Stimulated activated CD4-positive, alpha-beta T cell treated with anti-CD3 and anti-CD28 coated beads, Interleukin-2, amount 100 ng/mL, for 4 hours (primary cell): ENCODE measurements around the gene LYRM1.
A peak's percentile ranks its signal among the peaks of the same experiment; 100 is the strongest.
"Not testable (repeated sequence)": the region's sequence is repeated elsewhere in the genome, so short reads cannot be mapped to it uniquely, and the experiment has no call there.

Source experiments
- DNase-seq: peaks from one replicate; pipeline ENCODE4 v3.0.0-alpha.2; 2020; ENCODE audit warnings: low read depth

Gene LYRM1

GRCh38 chr16:20900299-20901067, at the start of gene LYRM1, which contains the start of gene DCUN1D3:
TSS of gene LYRM1 (plus strand) at chr16:20900771. CDS start at chr16:20915556, 14,785 bp downstream.
TSS of gene DCUN1D3 (minus strand) at chr16:20900358. CDS start at chr16:20862538, 37,820 bp downstream.
- peak; percentile 85 for DNase-seq

- no peak for DNase-seq
Observed at GRCh38 chr16:20850981-20851380, 49.6 kb upstream of the LYRM1 start.

GRCh38 chr16:20851601-20852000, 49.0 kb upstream of the LYRM1 start:
- no peak for DNase-seq

- no peak for DNase-seq
Observed at GRCh38 chr16:20853143-20853542, 47.4 kb upstream of the LYRM1 start.

GRCh38 chr16:20853981-20854620, 46.5 kb upstream of the LYRM1 start:
- DNase-seq = no peak

- DNase-seq = no peak
Observed at GRCh38 chr16:20854963-20855362, 45.6 kb upstream of the LYRM1 start.

GRCh38 chr16:20857281-20857680, 43.3 kb upstream of the LYRM1 start:
- no peak for DNase-seq

- no peak for DNase-seq
Observed at GRCh38 chr16:20859229-20859628, 41.3 kb upstream of the LYRM1 start.

- no peak for DNase-seq
Observed at GRCh38 chr16:20859699-20860098, 40.9 kb upstream of the LYRM1 start.

GRCh38 chr16:20860361-20860760, 40.2 kb upstream of the LYRM1 start:
- DNase-seq = no peak

- not testable (repeated sequence) for DNase-seq
Observed at GRCh38 chr16:20860995-20861394, 39.6 kb upstream of the LYRM1 start.

GRCh38 chr16:20862162-20862960, 38.2 kb upstream of the LYRM1 start:
- DNase-seq = no peak

GRCh38 chr16:20864376-20864775, 36.2 kb upstream of the LYRM1 start:
- DNase-seq = not testable (repeated sequence)

- DNase-seq = no peak
Observed at GRCh38 chr16:20865420-20866131, 35.0 kb upstream of the LYRM1 start.

GRCh38 chr16:20866145-20866772, 34.3 kb upstream of the LYRM1 start:
- no peak for DNase-seq

- no peak for DNase-seq
Observed at GRCh38 chr16:20866801-20867200, 33.8 kb upstream of the LYRM1 start.

- no peak for DNase-seq
Observed at GRCh38 chr16:20867585-20867984, 33.0 kb upstream of the LYRM1 start.

GRCh38 chr16:20868890-20869289, 31.7 kb upstream of the LYRM1 start:
- no peak for DNase-seq

GRCh38 chr16:20870122-20870820, 30.3 kb upstream of the LYRM1 start:
- no peak for DNase-seq

- DNase-seq = no peak
Observed at GRCh38 chr16:20871258-20871657, 29.3 kb upstream of the LYRM1 start.
